GM10248 (cell line): Measurements from ENCODE around the gene SERTAD2.

Experiments
- CTCF ChIA-PET: fragments of 300-600 bp; sonication (Branson Sonifier 250); formaldehyde crosslinking; extraction: SDS; loops from one replicate; lab custom pipeline; 2021; ENCODE audit warnings: antibody characterized with exemption; lab: Yijun Ruan, JAX
- POLR2A ChIA-PET: fragments of 350-650 bp; sonication (Branson Sonifier 250); formaldehyde crosslinking; extraction: SDS; loops from one replicate; lab custom pipeline; 2020; ENCODE audit warnings: antibody characterized with exemption; lab: Yijun Ruan, JAX
- DNase-seq: peaks from one replicate; pipeline ENCODE4 v3.0.0; 2012; ENCODE audit errors: extremely low spot score
- TF ChIP-seq, protein P1 (sequence below): IDR thresholded peaks from 2 replicates; pipeline ENCODE4 v1.5.1; 2012; ENCODE audit warnings: mild to moderate bottlenecking, low read depth; ENCODE audit errors: extremely low read depth, missing control alignments, control extremely low read depth

The SERTAD2 gene

DNA sequence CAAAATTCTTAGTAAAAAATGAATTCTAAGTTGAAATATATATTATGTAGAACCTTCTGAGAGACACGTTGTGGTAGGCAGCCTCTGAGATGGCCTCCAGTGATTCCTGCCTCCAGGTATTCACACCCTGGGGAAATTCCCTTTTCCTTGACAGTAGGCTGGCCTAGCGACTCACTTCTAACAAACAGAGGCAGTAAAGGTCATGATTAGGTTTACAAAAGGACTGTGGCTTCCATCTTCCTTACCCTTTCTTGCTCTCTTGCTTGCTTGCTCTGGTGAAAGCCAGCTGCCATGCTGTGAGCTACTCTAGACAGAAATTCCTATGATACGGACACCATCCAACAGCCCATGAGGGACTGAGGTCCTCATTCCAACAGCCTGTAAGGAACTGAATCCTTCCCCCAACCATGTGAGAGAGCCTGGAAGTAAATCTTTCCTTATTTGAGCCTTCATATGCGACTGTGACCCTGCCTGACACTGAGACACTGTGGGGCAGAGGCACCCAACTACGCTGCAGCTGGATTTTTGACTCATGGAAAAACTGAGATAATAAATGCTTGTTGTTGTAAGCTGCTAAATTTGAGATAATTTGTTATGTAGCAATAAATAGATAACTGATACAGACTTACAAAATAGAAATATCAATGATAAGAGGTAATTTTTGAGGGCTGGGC, 32.7 kb upstream of the SERTAD2 start:
- TF ChIP-seq, protein P1, sequence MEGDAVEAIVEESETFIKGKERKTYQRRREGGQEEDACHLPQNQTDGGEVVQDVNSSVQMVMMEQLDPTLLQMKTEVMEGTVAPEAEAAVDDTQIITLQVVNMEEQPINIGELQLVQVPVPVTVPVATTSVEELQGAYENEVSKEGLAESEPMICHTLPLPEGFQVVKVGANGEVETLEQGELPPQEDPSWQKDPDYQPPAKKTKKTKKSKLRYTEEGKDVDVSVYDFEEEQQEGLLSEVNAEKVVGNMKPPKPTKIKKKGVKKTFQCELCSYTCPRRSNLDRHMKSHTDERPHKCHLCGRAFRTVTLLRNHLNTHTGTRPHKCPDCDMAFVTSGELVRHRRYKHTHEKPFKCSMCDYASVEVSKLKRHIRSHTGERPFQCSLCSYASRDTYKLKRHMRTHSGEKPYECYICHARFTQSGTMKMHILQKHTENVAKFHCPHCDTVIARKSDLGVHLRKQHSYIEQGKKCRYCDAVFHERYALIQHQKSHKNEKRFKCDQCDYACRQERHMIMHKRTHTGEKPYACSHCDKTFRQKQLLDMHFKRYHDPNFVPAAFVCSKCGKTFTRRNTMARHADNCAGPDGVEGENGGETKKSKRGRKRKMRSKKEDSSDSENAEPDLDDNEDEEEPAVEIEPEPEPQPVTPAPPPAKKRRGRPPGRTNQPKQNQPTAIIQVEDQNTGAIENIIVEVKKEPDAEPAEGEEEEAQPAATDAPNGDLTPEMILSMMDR: no peak
- ChIA-PET POLR2A (no interaction called here), CTCF (interaction anchor here (1.0 to 2.5 kb wide), 4 partner anchors 10 to 79 kb away, joined by 3 to 11 read pairs (median 4); partner anchors contain the start of gene SERTAD2)
- no peak for DNase-seq

DNA sequence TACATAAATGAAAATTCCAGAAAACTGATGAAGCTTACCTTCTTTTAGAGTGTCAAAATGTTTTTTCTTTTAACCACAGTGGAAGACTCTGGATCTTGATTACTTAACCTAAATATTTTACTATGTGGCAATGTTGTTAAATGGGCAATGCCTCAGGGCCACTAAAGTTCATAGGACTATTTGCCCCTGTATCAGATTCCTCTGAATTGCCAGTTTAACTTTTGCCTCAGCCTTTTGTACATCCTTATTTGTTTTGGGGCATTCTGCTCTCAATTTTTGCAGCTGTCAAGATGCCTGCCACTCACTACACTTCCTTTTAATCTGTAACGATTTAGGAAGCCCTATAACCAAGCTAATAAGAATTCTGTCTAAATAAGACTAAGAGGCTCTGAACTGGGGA, 31.7 kb upstream of the SERTAD2 start:
- no peak for DNase-seq
- CTCF ChIA-PET: interaction anchor here (1.0 to 2.5 kb wide), 4 partner anchors 9 to 78 kb away, joined by 3 to 11 read pairs (median 4); partner anchors contain the start of gene SERTAD2
- TF ChIP-seq, protein P1: no peak
- POLR2A ChIA-PET: no interaction called here

DNA sequence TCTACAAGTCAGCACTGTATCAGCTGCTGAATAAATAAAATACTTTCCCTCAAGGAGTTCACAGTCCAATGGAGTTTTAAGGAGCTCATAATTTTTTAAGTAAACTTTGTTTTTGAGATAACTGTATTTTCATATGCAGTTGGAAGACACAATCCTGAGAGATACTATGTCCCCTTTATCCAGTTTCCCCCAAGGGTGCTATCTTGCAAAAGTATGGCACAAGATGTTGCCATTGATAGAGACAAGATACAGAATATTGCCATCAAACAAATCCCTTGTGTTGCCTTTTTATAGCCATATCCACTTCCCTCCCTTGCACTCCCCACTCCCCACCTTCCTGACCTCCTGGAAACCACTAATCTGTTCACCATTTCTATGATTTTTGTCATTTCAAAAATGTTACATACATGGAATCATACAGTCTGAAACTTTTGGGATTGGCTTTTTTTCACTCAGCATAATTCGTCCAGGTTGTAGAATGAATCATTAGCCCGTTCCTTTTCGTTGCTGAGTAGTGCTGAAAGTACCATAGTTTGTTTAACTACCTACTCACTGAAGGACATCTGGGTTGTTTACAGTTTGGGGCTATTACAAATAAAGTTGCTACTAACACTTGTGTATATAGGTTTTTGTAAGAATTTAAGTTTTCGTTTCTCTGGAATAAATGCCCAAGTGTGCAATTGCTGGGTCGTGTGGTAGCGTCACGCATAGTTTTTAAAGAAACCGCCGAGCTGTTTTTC, 30.2 kb upstream of the SERTAD2 start:
- POLR2A ChIA-PET: interaction anchor here (0.7 kb wide), 1 partner anchor 16 kb away, joined by 3 read pairs; no protein-coding TSS in a partner anchor
- CTCF ChIA-PET: interaction anchor here (1.0 to 1.6 kb wide), 3 partner anchors 9 to 12 kb away, joined by 3 to 8 read pairs (median 5); no protein-coding TSS in a partner anchor
- DNase-seq: no peak
- TF ChIP-seq, protein P1: no peak

GRCh38 chr2:64681479-64681967, 27.8 kb upstream of the SERTAD2 start:
- ChIA-PET POLR2A (no interaction called here), CTCF (interaction anchor here (0.8 to 4.8 kb wide), 5 partner anchors 11 to 45 kb away, joined by 3 to 16 read pairs (median 4); no protein-coding TSS in a partner anchor)
- TF ChIP-seq, protein P1: no peak
- DNase-seq: no peak

- TF ChIP-seq, protein P1: no peak
- no peak for DNase-seq
- ChIA-PET POLR2A (no interaction called here), CTCF (interaction anchor here (1.1 to 4.8 kb wide), 6 partner anchors 9 to 26 kb away, joined by 3 to 16 read pairs (median 4); partner anchors contain the start of gene SERTAD2)
These were observed 26.1 kb upstream of the SERTAD2 start for GRCh38 chr2:64679673-64680425.
